ENCODE results near the gene NTNG2. TPM values are rescaled to one million over a fixed set of nuclear protein-coding genes. Genes with fewer than 3 reads are reported as not detected.
A peak's percentile ranks its signal among the peaks of the same experiment; 100 is the strongest.

The NTNG2 gene
- total RNA-seq, 1 experiment from 2014 or later, result 2.4 TPM

DNA sequence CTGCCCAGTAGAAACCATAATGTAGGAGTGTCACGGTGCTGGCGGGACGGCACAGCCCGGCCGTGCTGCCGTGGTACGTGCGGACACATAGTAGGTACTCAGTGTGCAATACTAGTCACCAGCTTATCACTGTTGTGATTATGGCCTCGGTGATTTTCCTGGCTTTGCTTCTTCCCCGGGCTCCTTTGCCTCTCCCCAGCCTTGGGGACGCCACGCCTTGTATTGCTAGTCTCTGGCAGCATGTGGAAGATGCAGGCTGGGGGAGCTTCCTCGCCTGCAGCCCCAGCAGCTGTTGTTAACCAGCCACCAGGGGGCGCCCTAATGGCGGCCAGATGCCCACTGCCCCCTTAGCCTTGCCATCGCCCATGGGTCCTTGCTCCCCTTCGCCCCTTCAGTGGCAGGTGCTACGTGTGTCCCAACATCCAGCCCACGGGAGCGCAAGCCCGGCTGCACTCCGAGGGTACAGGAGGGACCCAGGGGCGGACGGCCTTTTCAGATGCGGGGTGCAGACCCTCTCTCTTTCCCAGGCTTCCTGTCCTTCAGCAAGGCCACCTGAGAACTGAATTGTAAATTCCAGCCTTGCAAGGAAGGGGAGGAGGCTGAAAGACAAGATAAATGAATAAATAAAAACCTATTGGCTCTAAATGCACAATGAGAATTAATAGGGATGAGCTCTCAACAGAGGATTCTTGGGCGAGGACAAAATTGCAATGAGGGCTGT, 8.0 kb downstream of the NTNG2 start:
- DNase-seq (ENCODE audit: low read depth), result peak; percentile 35

DNA sequence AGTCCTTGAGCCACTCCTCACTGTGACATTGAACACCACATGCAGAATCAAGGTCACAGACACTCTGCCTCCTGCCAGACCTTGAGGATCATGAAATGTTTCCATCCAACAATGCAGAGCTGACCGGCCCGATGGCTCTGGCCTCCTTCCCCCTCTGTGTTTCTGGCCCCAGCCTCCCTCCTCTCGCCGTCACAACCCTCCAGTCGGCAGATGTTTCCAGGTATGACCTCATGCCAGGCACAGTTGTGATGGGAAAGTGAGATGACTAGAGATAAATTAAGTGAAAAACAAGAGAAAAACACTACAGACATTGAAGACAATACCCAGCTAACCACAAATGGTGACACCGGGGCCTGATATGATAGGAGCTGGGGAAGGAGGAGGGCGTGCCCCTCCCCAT, 9.8 kb downstream of the NTNG2 start:
- DNase-seq (ENCODE audit: low read depth), result no peak

DNA sequence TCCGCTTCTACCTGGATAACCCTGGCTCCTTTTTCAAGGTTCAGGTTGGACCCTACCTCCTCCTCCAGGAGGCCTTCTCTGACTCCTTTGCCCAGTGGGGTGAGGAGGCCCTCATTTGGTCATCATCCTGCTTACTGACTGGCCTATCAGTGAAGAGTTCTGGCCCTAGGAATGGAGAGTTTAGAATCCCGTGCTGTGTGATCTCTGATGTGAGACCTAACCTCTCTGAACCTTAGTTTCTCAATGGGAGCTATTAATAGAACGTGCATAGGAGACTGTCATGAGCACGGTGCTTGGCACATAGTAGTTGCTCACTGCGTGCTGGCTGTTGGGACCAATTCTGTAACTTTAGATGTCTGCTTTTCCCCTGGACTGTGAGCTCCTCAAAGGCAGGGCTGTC, 10.3 kb downstream of the NTNG2 start:
- DNase-seq (ENCODE audit: low read depth), result no peak

DNA sequence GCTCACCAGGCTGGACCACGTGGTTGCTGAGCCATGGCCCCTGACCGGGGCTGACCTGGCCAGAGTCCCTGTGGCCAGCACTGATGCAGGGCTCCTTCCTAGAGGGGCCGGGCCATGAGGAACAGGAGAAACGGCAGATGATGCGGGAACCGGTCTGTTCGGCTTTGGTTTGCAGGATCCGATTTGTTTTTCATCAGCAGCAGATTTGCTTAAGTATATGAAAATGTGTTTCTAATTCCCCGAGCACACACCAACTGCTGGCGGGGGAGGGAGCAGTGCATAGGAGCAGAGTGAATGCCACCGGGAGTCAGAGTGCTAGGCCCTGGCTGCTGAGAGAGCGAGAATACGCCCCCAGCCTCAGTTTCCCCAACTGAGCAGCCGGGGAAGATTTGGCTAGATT, 13.6 kb downstream of the NTNG2 start:
- no peak for DNase-seq (ENCODE audit: low read depth)

DNA sequence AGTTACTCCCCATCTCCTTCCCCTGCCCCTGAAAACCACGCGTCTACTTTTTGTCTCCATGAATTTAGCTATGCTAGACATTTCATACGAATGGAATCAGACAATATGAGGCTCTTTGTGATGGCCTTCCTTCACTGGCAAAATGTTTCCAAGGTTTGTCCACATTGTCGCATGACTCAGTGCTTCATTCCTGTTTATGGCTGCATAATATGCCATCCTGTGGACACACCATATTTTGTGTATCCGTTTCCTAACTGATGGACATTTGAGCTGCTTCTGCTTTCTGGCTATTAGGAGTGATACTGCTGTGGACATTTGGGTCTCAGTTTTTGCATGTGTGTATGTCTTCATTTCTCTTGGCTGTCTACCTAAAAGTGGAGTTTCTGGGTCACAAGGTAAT, 14.5 kb downstream of the NTNG2 start:
- no peak for DNase-seq (ENCODE audit: low read depth)

DNA sequence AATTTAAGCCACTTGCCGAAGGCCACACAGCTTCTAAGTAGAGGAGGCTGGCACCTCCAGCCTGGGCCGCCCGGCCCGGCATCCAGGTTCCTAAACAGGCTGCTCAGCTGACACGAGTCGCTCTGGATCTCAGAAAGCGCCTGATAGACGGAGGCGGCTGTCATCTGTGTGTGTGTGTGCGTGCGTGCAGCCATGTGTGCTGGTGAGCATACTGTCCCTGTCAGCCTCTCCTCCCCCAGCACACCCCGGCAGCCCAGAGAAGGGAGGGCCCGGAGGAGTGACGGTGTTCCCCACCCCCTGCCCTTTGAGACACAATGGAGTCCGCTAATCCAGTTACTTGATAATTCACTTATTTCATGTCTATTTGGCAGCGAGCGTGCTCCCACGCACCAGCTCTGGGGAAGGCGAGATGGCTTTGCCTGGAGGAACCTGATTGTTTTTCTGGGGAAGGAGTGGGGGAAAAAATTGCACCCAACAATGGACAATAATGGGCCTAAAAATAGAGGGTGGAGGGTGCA, 20.0 kb downstream of the NTNG2 start:
- DNase-seq (ENCODE audit: low read depth), result no peak

DNA sequence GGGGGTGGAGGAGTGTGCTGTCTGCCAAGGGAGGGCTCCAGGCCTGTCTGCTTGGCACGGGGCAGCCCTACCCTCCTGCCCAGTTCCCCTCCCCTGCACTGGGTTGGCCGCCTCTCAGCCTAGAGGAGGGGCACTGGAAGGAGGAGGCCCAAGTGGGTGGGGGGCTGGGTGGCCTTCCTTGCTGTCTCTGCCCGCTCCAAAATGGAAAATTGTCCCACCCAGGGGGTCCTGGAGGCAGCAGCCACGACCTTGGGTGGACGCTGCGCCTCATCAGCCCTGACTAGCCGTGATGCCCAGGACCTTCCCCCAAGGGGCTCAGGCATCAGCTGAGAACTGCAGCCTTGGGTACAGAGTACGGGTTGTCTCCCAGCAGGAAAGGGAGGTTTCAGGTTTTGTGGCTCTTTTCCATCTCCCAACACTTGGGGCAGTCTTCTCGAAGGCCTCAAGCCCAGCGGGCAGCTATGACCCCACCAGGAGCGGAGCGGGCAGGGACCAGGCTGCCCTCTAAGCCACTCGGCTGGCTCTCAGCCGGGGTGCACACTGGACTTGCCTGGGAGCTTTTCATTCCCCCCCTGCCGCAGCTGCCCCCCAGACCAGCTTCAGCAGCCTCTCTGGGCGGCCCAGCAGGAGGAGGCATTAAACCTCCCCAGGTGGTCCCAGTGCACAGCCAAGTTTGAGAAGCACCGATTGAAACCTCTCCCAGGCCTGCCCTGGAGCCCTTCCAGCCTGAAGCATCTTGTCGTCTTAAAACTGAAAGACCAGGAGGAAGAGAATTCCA, 20.6 kb downstream of the NTNG2 start:
- DNase-seq (ENCODE audit: low read depth), result no peak

DNA sequence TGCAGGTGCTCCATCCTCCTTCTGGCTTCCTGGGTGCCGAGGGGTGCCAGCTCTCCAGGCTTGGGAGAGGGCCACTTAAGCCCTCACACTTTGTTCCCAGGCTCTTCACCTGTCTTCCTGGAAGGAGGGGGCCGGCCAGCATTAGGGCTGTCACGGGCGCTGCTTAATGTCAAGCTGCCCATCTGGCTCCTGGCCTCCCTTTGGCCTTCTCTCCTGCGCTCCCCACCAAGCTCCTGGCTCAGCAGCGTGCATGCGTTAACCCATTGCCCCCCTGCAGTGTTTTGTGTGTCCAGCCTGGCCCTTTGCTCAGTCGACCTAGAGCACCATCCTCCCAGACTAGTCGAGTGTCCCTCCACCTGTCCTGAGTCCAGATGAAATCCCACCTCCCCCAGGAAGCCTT, 21.3 kb downstream of the NTNG2 start:
- no peak for DNase-seq (ENCODE audit: low read depth)

DNA sequence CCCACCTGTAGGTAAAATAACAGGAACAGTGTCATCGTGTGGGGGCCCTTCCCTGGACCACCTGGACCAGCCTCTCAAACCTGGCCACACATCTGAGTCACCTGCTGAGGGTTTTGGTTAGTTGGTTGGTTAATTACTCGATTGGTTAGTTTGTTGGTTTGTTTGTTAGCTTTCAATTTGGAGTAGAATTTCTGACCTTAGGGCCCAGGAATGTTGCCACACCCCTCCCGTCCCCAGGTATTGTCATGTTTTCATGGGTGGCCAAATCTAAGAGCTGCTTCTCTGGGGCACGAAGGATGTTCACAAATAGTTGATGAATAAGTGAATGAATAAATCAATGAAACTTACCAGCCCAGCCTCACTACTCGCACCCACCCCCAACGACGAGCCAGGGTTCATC, 21.9 kb downstream of the NTNG2 start:
- no peak for DNase-seq (ENCODE audit: low read depth)

DNA sequence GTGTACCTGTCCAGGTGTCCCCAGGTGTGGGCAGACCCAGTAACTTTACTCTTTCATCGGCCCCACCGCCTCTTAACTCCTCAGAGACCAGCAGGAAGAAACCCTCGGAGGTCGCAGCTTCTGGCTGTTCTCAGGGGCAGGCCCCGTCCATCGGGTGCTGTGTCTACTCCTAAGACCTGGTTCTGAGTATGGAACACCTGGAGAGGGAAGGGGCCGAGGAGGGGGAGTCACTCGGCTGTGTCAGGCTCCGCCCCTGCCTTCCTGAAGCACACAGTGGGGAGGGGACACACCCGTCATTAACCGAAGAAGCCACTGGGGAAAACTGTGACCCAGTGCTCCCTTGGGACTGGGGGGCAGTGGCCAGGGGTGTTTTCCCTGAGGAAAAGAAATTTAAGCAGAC, 22.3 kb downstream of the NTNG2 start:
- no peak for DNase-seq (ENCODE audit: low read depth)

DNA sequence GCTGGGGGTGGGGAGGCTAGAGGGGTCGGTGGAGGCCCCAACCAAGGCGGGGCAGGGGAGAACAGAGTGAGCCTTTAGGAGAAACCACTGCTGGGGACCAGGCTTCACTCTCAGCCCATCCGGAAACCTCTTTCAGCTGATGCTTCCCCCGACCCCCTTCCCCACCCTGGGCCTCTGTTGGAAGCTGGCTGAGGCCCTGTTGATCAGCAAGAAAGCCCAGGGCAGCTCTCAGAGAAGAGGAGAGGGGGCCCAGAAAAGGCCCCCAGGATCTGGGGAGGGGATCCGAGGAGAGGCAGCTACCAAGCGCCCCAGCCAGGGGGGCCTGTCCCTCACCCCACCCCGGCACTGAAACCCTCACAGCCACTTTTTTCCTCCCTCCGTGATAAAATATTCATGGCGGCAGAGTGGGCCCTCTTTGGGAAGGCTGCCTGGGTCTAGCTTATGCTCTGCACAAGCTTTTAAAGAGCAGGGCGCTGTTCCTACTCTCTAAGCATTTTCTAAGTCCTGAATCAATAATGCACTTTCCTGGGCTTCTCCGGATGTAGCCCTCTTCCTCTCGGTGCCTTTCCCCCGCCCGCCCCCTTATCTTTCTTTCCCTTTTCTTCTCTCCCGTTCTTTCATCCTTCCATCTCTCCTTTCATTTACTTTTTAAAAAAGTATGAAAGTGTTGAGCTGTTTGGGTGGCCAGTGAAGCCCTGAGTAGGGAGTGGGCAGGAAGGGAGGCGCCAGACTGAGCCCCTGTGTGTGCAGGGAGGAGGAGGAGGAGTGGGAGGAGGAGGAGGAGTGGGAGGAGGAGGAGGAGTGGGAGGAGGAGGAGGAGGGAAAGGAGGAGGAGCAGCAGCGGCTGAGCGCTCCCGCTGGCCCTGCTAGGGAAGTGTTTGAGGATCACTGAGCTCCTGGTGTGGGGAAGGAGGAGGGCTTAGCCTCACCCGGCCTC, 23.5 kb downstream of the NTNG2 start:
- no peak for DNase-seq (ENCODE audit: low read depth)

DNA sequence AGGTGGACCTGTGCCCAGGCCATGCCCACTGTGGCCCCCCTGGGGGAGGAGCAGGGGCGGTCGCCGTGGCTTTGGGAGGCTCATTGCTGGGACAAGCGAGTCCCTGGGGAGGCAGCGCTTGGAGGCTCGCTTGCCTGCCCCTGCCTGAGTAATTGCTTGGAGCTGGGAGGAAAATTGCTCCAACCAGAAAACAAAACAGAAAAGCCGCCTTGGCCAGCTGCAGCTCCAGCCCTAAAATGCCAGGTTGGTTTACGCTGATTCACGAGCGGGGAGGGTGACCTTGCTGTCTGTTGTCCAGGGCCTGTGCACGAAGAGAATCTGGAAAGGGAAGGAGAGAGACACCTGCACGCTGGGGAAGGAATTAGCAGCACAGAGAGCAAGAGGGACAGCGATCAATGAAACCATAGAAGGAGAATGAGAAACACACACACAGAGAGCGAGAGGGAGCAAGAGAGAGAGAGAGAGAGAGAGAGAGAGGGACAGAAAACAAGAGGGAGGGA, 25.3 kb downstream of the NTNG2 start:
- DNase-seq (ENCODE audit: low read depth), result peak; percentile 16

DNA sequence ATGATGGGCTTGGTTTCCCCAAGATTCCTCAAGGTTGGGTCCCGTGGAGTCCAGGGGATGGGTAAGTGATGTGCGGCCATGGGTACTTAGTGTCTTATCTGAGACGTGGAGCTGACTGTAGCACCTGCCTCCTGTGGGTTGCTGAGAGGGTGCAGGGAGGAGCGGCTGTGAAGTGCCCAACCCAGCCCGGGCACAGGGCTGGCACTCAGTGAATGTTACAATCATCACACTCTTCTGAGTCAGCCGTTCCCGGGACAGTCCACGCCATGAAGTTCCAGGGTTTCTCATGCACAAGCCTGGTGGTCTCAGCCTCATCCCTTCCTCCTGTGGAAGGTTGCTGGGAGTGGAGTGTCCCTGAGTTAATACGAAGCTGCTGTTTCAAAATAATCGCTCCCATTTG, 29.1 kb downstream of the NTNG2 start:
- no peak for DNase-seq (ENCODE audit: low read depth)

DNA sequence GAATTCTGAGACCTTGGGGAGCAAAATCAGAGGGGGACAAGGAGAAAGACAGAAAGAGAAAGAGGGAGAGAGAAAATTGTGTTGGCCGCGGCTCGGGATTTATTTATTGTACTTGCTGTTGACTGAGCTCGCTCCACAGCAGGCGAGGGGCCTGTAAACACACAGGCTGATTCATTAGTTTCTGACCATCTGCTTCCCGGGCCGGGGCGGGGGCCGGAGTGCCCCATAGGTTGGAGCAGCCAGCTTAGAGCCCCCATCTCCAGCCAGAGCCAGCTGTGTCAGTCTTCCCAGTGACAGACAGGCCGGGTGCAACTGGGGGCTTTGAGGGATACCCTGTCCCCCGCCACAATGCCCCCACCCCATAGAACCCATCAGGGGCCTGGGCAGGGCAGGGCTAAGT, 30.9 kb downstream of the NTNG2 start:
- no peak for DNase-seq (ENCODE audit: low read depth)

DNA sequence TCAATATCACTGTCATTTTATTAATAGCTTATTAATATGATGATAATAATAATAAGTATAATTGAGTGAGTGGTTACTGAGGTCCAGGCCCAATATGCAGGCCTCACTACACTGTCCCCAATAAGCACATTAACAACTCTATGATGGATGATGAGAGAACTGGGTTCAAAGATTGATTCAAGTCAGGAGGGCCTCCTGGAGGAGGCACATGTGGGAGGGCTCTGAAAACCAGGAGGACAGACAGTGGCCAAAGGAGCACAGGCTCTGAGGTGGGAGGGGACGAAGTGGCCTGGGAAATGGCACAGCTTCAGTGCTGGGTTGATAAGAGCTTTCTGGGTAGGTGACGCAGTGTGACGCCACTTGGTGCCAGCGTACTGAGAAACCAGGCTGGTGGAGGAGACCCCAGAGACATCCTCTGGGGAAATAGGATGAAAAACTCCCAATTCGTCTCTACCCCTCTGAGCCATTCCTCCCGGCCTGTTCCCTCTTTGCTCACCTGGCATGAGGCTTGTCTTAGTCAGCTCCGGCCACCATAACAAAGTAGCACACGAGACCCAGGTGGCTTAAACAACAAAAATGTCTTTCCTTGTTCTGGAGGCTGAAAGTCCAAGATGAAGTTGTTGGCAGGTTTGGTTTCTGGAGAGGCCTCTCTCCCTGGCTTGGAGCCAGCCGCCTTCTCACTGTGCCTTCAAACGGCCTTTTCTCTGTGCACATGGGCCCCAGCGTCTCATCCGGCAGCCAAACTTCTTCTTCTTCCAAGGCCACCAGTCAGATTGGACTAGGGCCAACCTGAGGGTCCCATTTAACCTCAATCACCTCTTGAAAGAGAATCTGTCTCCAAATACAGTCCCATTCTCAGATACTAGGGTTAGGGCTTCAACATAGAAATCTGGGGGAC, 31.6 kb downstream of the NTNG2 start:
- no peak for DNase-seq (ENCODE audit: low read depth)

DNA sequence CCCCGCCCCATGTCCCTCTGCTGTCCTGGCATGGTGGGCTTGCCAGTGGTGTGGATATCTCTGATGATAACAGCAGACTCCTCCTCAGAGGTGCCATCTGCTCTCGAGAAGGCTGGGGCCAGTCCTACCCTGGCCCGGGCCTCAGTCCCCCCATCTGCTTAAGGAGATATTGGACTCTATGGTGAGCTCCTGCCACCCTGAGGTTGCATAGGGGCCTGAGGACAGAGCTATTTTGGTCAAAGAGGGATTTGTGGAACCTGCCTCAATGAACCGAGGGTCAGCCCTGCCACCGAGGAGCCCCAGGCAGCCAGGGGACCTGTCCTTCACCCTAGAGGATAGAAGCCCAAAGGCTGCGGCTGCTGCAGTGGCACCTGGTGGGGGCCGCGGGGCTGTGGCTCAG, 32.6 kb downstream of the NTNG2 start:
- no peak for DNase-seq (ENCODE audit: low read depth)

DNA sequence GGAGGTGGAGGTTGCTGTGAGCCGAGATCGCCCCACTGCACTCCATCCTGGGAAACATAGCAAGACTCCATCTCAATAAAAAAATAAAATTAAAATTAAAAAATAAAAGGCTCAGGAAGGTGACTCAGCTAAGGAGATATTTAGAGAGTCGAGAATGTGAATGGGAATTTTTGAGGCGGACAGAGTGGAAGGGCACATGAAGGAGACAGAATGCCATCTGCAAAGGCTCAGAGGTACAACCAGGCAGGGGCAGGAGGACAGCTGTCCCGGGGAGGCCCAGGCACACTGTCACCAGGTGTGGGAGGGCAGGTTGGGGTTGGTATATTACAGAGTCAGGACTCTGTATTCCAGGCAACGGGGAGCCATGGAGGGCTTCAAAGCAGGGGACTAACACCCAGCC, 35.5 kb downstream of the NTNG2 start:
- DNase-seq (ENCODE audit: low read depth), result no peak

DNA sequence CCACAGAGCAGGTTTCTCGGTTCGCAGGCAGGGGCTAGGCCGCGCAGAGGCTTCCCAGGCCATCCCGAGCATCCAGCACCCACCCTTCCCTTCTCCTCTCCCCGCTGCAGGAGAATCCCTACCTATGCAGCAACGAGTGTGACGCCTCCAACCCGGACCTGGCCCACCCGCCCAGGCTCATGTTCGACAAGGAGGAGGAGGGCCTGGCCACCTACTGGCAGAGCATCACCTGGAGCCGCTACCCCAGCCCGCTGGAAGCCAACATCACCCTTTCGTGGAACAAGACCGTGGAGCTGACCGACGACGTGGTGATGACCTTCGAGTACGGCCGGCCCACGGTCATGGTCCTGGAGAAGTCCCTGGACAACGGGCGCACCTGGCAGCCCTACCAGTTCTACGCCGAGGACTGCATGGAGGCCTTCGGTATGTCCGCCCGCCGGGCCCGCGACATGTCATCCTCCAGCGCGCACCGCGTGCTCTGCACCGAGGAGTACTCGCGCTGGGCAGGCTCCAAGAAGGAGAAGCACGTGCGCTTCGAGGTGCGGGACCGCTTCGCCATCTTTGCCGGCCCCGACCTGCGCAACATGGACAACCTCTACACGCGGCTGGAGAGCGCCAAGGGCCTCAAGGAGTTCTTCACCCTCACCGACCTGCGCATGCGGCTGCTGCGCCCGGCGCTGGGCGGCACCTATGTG, 36.1 kb downstream of the NTNG2 start:
- DNase-seq (ENCODE audit: low read depth), result no peak

DNA sequence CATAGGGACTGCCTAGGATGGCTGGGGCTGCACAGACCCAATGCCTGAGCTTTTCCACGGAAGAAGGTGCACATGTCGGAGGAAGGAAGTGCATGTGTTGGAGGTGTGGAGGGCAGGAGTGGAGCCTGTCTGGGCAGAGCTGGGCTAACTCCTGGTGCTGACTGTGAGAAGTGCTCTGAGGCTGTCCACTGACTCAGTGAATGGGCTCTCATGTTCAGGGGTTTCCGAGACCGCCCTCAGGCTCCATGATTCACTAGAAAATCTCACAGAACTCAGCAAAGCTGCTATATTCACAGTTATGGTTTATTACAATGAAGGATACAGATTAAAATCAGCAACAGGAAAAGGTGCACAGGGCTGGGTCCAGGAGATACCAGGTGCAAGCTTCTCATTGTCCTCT, 37.2 kb downstream of the NTNG2 start:
- no peak for DNase-seq (ENCODE audit: low read depth)

DNA sequence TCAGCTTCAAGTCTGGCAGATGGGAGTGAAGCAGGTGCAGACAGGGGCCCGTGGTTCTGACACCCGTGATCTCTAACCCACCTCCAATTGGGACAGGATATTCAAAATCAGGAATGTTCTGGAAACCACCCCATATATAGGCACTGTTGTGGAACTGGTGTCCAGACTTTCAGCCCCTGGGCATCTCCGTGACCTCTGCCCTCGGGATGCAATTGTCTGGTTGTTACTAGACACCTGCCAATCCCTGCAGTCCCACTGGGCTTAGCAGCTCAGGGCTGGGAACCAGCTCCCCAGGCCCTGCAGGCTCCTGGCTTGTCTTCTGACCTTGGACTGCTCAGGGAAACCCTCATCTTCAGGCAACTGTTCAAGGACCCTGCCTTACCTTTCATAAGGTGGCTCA, 38.8 kb downstream of the NTNG2 start:
- no peak for DNase-seq (ENCODE audit: low read depth)

All from LHCN-M2 (cell line).